ENCODE data around the gene PCDH17.

PCDH17 gene

GRCh38 chr13:57748096-57748495, 116.6 kb downstream of the PCDH17 start:
- DNase-seq (ENCODE audit: insufficient read length, low spot score) (no peak), FAIRE-seq (no peak)
- no peak for TF ChIP-seq POLR2A (IDR thresholded peaks at IDR 0.05; ENCODE audit: low read depth, low read length)
- TF ChIP-seq PAX5 (IDR thresholded peaks at IDR 0.05; ENCODE audit: insufficient read depth, low read length, severe bottlenecking), result no peak
- no peak for TF ChIP-seq POLR2AphosphoS5 (IDR thresholded peaks at IDR 0.05; ENCODE audit: low read depth, low read length)
- TF ChIP-seq POU2F2 (IDR thresholded peaks at IDR 0.05; ENCODE audit: low read depth, low read length), result no peak
- no peak for TF ChIP-seq TAF1 (IDR thresholded peaks at IDR 0.05; ENCODE audit: low read depth, low read length)
- TF ChIP-seq SPI1 (IDR thresholded peaks at IDR 0.05; ENCODE audit: low read depth, low read length), result no peak

- no peak for DNase-seq (ENCODE audit: insufficient read length, low spot score)
- no peak for TF ChIP-seq SPI1 (IDR thresholded peaks at IDR 0.05; ENCODE audit: low read depth, low read length)
- TF ChIP-seq POLR2A (IDR thresholded peaks at IDR 0.05; ENCODE audit: low read depth, low read length), result no peak
- no peak for TF ChIP-seq PAX5 (IDR thresholded peaks at IDR 0.05; ENCODE audit: insufficient read depth, low read length, severe bottlenecking)
- TF ChIP-seq TAF1 (IDR thresholded peaks at IDR 0.05; ENCODE audit: low read depth, low read length), result no peak
- no peak for TF ChIP-seq POLR2AphosphoS5 (IDR thresholded peaks at IDR 0.05; ENCODE audit: low read depth, low read length)
- no peak for TF ChIP-seq POU2F2 (IDR thresholded peaks at IDR 0.05; ENCODE audit: low read depth, low read length)
Observed at GRCh38 chr13:57760951-57761350, 129.4 kb downstream of the PCDH17 start.

GRCh38 chr13:57763689-57764088, 132.1 kb downstream of the PCDH17 start:
- FAIRE-seq (no peak), DNase-seq (ENCODE audit: insufficient read length, low spot score) (no peak)
- TF ChIP-seq POLR2AphosphoS5 (IDR thresholded peaks at IDR 0.05; ENCODE audit: low read depth, low read length), result no peak
- no peak for TF ChIP-seq PAX5 (IDR thresholded peaks at IDR 0.05; ENCODE audit: insufficient read depth, low read length, severe bottlenecking)
- TF ChIP-seq POU2F2 (IDR thresholded peaks at IDR 0.05; ENCODE audit: low read depth, low read length), result no peak
- no peak for TF ChIP-seq SPI1 (IDR thresholded peaks at IDR 0.05; ENCODE audit: low read depth, low read length)
- no peak for TF ChIP-seq TAF1 (IDR thresholded peaks at IDR 0.05; ENCODE audit: low read depth, low read length)
- TF ChIP-seq POLR2A (IDR thresholded peaks at IDR 0.05; ENCODE audit: low read depth, low read length), result no peak

More at GRCh38 chr13:57760951-57761350, 129.4 kb downstream of the PCDH17 start:
- FAIRE-seq, result no peak
